ENCODE results near the gene GPR176.

GPR176 gene

DNA sequence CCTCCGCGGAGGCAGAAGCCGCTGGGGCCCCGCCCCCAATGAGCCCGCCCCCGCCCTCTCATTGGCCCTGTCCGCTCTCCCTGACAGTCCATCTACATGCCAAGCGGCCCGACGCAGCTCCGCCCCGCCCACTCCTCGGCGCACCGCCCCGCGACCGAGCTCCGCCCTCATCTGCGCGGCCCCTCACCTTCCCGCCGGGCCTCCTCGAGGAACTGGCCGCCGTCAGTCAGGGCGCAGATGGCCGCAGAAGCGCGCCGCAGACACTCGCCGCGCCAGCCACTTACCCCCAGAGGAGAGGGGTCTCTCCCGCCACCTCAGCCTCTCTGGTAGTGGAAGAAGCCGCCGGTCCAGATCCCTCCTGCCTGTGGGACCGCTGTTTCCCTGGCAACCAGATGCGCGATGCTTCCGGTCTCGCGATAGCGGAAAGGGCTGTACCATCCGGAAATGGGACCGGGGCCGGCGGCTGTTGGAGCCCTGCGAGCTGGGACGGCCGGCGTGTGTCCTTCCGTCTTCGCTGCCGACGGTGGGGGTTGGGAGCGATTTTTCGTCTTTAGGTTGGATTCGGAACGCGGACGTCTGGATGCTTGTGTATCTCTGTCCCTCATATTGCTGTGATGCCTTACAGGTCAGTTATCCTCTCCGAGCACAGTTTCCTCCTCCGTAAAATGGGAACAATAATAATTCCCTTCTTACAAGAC, 137.5 kb downstream of the GPR176 start, which contains the start of gene FSIP1:
FSIP1 (minus strand) TSS at position 401 of the 698 bp plus-strand sequence. CDS start 6,317 bp downstream, outside the sequence.
- DNase-seq (ENCODE audit: low read depth), result peak; percentile 90

DNA sequence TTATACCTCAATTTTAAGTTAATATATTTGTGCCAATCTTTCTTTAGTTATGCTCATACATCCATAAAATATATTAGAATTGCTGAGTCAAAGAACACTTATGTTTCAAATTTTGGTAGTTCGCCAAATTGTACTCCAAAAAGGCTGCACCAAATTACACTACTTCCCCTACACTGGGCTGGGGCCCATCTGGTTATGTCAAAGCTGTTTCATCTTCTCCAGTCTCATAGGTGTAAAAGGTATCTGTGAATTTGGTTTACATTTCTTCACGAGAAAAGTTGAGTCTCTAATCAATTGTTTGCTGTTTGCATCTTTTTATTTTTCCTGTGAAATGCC, 138.1 kb downstream of the GPR176 start:
- no peak for DNase-seq (ENCODE audit: low read depth)

DNA sequence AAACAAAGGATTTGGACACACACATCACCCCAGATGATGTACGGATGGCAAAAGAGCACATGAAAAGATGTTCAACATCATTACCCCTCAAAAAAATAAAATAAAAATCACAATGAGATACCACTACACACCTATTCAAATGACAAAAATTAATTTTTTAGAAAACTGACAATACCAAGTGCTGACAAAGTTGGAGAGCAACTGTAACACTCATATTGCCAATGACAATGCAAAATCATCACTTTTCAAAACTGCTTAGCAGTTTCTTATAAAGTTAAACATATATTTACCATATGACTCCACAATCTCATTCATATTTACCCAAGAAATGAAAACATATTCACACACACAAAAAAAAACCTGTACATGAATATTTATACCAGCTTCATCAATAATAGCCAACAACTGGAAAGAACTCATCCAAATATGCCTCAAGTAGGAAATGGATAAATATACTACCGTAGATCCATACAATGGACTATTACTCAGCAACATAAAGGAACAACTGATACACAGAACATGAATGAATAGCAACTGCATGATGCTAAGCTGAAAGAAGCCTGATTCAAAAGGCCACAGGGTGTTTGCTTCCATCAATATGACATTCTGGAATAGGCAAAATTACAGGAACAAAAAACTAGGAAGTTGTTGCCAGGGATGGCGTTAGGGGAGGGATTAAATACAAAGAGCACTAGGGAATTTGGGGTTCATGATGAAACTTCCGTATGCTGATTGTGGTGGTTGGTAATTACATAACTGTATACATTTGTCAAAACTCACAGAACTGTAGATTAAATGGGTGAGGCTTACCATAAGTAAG, 138.7 kb downstream of the GPR176 start:
- DNase-seq (ENCODE audit: low read depth), result no peak

DNA sequence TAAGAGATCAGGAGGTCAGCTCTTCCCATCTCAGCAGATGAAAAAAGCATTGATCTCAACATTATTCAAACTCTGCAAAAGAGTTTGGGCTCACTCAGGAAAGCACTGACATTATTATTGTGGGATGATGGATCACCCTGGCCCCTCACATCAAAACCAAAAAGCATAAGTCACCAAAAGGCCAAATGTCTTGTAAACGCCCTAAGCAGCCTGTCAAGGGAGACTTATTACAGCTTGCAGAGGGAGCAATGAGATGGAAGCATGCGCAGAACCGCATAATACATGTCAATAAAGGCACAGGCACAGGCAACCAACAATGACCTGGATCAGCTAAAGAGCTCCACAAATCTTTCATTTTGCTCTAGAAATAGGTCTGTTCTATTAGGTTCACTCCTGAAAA, 142.0 kb downstream of the GPR176 start:
- no peak for DNase-seq (ENCODE audit: low read depth)

DNA sequence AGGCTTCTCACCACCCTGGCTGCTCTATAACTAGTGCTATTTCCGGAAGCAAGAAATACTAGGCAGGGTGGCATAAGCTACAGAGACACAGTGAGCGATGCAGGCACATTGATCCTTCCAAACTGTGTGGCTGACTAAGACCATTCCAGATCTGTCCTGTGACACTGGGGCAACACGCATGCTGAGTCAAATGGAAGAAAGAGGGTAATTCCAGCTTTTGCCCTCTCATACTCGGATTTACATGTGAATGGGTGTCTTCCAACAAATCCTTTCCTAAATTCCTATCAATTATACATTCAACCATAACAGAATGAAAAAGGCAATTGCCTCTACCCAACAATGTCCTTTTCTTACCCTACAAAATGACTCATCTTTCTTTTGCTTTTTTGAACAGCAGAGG, 142.6 kb downstream of the GPR176 start:
- no peak for DNase-seq (ENCODE audit: low read depth)

DNA sequence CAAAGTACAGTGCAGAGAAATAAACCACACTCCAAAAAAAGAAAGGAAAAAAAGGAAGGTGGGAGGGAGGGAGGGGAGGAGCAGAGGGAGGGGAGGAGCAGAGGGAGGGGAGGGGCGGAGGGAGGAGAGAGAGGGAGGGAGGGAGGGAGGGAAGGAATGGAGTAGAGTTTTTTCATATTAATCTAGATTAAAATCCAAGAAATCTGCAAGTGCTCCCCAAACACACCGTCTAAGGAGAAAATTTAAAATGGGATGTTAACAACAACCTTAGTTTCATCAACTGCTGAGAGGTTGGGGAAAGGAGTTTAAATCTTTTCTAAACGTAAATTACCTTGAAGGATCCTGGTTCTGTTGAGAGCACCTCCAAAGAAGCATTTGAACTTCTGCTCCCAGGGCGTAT, 144.0 kb downstream of the GPR176 start:
- DNase-seq (ENCODE audit: low read depth), result no peak

DNA sequence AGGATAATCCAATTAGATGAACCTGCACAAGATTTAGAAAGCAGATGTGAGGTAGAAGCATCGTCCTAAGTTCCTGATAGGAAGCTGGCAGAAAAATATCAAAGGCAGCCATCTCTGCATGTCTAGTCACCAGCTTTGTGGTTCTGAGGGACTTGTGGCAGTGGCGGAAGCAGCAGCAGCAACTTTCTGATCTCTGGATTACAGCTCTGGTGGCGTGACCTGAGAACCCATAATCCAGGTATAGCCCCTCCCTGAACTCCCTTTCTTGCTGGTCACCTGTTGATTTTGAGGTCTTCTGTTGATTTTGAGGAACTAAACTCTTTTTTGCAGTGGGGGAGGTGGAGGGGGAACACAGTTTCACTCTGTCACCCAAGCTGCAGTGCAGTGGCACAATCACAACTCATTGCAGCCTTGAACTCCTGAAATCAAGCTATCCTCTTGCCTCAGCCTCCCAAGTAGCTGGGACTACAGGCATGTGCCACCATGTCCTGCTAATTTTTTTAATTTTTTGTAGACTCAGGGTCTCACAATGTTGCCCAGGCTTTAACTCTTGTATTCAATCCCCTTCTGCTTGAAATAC, 145.3 kb downstream of the GPR176 start:
- no peak for DNase-seq (ENCODE audit: low read depth)

DNA sequence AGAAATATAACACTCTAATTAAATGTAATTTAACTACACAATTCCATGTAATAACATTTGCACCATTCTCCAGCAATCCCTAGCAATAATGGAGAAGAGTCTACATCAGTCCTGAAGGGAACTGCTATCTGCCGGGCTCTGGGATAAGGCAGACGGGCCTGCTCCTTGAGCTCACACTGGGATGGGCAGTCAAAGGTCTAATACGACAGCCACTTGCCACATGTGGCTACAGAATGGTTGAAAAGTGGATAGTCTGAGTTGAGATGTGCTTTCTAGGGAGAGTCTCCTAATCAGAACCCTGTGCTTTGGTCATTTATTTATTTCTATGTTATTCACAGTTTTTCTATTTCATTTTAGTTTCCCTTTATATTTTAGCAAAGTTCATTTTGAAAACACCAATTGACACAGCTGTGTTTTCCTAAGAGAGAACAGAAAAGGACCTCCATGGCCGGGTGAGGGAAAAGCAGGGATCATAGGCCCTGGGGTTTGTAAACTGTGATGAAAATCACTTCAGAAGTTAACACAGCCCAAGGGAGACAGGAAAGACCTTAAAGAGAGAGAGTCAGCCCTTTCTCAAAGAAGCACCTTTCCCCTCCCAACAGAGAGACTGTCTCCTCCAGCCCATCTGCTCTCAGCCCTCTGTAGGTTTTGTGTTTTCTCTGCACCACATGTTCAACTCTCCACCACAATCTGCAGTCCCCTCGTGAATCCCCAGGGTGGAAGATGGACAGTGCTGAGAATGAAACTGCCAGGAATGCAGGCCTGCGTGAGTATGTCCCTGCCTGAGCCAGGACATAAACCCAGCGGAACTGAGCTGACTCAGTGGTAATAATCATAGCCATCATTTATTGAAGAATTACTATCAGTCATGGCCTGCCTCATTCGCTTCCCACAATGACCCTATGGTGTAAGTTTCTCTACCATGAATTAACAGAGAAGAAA, 149.0 kb downstream of the GPR176 start:
- no peak for DNase-seq (ENCODE audit: low read depth)

DNA sequence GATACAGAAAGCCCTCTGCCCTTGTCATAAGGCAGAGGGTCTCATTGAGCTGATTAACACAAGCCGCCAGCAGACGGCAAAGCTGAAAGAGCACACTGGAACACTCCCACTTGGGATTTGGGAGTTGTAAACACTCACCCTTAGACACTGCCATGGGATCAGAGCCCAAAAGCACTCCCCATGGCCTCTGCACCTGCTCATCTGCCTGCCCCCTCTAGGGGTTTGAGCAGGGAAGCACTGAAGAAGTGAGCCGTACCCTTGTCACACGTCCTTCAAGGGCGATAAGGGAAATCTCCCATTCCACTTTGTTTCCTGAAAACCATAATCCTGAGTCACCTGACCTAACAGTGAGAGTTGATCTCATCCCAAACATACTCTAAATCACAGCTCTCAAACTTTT, 152.1 kb downstream of the GPR176 start:
- no peak for DNase-seq (ENCODE audit: low read depth)

DNA sequence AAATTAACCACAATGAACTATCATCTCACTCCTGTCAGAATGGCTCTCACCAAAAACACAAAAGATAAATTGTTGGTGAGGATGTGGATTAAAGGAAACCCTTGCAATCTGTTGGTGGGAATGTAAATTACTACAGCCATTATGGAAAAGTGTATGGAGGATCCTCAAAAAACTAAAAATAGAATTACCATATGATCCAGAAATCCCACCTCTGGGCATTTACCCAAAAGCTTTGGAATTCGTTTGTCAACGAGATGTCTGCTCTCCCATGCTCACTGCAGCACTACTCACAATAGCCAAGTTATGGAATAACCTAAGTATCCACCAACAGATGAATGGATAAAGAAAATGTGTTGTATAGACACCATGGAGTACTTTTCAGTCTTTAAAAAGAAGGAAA, 159.1 kb downstream of the GPR176 start:
- no peak for DNase-seq (ENCODE audit: low read depth)

DNA sequence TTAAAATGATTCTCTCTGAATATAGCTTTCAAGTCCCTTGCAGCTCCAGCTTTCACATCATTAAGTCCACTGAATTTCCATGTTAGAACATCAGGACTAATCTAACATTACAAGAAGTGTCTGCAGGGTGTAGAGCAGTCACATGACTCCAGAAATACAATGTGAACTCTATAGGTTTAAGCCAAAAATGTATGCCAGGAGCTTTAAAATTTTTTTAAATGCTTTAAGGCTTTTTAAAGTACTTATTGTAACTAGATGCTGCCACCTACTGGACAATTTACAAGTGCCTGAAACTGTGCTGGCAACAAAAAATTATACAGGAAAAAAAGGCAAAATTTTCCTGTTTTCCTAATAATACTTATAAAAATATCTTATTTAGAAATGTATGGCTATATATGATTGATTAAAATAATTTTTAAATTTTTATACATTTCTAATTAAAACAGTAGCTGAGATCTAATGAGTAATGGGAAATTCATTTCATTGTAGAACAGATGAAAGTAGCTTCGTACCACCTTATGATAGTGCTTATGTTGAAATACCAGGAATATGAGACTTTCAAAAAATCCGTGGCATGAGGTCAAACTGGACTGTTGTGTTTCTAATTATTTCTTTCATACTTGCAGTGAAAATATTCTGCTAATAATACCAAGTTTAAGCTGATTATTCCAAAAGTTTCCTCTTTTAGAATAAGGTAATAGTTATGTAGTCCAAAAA, 163.1 kb downstream of the GPR176 start:
- no peak for DNase-seq (ENCODE audit: low read depth)

DNA sequence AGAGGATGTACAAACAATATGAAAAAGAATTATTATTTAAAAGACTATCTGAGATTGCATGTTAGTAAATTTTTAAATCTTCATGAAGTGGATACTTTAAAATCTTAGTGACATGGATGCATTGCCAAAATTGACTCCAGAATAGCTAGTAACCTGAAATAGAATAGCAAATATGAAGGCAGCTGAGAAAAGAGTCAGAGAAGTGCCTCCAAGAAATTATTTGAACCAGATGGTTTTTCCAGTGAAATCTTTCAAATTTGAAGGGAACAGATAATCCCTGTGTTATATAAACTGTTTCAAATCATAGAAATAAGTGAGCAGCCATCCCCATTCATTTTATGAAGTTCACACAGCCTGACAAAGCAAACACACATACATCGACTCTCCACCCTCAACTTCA, 167.1 kb downstream of the GPR176 start:
- no peak for DNase-seq (ENCODE audit: low read depth)

DNA sequence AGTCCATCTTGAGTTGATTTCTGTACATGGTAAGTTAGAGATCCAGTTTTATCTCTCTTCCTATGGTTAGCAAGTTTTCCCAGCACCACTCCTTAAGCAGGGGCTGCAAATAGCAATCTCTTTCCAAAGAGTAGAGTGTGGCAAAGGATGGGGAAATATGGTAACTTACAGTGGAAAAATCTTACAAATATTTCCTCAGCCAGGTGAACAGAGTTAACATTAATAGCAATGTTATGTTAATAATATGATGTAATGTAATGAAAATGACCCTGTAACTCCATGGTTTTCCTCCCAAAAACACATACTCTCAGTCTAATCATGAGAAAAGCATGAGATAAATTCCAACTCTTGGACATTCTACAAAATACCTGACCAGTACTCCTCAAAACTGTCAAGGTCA, 167.8 kb downstream of the GPR176 start:
- no peak for DNase-seq (ENCODE audit: low read depth)

Data from stimulated activated CD8-positive, alpha-beta memory T cell treated with anti-CD3 and anti-CD28 coated beads, Interleukin-7, amount 100 ng/mL, for 24 hours (primary cell).